ENCODE measurements around the gene ZNF76.

The ZNF76 gene

DNA sequence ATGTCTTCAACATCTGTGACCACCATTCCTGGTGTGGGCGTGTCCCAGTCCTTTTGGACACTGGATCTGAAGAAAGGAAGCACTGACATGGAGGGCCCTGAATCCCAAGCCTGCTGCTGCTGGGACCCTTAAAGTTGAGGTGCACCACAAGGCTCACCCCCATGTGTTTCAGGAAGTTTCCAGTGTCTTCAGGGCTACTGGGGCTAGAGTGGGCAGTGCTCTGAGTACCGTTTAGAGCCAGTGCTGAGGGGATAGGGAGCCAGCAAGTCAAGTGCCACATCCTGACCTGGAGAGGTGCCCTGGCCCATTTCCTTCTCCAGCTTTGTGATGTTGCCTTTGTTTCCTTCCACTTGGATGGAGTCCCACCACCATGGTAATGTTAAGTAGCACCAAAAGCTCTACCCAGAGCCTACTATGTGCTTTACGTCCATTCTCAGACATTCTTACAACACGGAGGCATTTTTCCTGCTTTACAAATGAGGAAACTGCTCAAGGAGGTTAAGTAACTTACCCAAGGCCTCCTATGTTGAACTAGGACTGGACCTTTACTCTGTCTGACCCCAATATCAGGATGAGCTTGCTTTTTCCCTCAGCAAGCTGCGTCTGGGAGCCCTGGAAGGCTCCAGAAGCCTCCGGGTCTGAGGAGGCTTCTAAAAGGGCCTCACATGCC lies 37.5 kb downstream of the ZNF76 start:
- in situ Hi-C loops (cut with MboI; ENCODE audit: low sequenced_read_pairs): loop anchor here (10.0 kb wide), 1 partner anchor 158 kb away; the partner anchor contains the start of gene FANCE

DNA sequence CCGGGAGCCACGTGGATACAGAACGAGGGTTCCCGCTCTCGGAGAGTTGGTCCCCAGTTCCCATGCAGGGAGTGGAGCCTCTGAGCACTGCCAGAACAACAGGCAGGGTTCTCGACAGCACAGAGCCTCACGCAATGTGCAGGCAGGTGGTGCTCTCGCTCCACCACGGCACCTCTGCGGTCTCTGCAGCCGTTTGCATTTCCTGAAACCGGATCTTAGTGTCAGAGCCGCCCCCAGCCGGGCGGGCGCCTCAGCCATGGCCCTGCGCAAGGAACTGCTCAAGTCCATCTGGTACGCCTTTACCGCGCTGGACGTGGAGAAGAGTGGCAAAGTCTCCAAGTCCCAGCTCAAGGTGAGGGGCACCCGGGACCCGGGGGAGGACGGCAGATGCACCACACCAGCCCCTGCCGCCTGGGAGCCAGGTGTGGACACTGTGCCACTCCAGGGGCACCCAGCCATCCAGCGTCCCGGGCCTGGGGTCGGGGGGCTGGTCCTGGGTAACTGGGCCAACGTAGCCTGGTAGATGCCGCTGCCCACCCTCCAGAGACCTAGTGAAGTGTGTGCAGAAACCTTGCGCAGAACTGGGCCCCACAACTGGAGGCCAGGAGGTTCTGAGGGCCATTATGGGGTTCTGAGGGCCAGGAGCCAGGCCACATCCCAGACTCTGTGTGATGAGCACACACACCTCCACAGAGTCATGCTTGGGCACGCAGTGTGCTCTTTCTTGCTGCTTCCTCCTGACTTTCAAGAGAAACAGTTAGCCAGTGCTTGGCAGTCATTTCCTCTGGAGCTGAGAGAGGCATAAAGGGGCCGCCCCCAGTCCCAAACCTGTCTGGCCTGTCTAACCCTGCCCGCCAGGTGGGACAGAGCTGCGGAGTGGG lies 38.3 kb downstream of the ZNF76 start, which contains the start of gene DEF6:
TSS of gene DEF6 (plus strand) at position 218 of the 881 bp plus-strand sequence. CDS start at position 257, 39 bp downstream.
- in situ Hi-C loops (cut with MboI; ENCODE audit: low sequenced_read_pairs): loop anchor here (10.0 kb wide), 1 partner anchor 157 kb away; the partner anchor contains the start of gene FANCE

DNA sequence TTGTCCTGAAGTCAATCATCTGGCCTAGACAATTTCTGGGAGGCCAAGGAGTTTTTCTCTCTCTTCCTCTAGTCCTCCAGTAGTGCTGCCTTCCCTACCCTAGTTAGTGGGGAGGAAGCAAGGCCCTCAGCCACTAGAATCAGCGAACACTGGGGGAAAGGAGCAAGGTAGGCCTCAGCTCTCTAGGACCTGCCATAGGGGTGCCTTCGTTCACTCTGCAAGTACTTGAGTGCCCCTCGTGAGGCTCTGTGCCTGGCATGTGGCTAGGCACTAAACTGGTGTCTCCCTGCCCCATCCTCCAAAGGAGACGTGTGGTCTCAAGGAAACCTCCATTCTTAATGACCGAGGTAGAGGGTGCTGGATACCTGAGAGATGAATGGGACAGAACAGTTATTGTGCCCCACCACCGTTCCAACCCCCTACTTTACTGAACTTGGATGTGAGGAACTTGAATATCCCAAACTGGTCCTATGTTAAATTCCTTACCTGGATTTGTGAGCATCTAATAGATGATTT lies 39.1 kb downstream of the ZNF76 start:
- in situ Hi-C loops (cut with MboI; ENCODE audit: low sequenced_read_pairs): loop anchor here (10.0 kb wide), 1 partner anchor 156 kb away; the partner anchor contains the start of gene FANCE

DNA sequence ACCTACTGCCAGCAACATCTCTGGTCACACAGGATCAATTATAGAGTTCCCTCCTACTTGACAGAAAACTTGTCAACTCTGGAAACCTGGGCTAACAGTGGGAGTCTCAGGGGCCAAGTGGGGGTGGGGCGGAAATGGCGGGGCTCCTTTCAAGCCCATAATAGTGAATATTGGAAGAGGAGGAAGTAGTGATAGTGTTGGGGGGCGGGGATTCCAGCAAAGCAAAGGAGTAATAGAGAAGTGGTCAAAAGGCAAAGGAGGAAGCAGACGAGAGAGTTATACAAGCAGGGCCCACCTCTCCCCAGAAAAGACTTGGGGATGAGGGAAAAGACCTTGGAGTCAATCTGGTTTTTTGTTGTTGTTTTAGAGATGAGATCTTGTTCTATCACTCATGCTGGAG lies 40.1 kb downstream of the ZNF76 start:
- in situ Hi-C loops (cut with MboI; ENCODE audit: low sequenced_read_pairs): loop anchor here (10.0 to 25.0 kb wide), 2 partner anchors 155 to 438 kb away; partner anchors contain the start of genes ARMC12 and FANCE

DNA sequence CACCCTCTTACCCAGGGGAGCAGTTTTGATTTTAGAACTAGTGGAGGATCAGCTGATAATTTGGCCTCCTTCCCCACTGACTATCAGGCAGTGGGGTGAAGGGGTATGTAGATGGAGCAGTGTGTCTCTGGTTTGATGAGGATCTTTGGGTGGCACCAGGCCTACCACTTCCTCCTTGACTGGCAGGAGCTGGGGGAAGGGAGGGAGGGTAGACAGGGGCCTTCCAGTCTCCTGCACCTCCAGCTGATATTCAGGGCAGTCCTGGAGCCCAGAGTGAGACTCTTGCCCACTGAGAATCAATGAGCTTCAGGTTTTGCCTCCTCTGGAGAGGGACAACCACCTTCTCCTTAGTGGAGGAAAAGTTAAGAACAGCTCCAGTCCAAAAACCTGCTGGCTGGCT lies 41.3 kb downstream of the ZNF76 start:
- in situ Hi-C loops (cut with MboI; ENCODE audit: low sequenced_read_pairs): loop anchor here (25.0 kb wide), 1 partner anchor 436 kb away; the partner anchor contains the start of gene ARMC12

DNA sequence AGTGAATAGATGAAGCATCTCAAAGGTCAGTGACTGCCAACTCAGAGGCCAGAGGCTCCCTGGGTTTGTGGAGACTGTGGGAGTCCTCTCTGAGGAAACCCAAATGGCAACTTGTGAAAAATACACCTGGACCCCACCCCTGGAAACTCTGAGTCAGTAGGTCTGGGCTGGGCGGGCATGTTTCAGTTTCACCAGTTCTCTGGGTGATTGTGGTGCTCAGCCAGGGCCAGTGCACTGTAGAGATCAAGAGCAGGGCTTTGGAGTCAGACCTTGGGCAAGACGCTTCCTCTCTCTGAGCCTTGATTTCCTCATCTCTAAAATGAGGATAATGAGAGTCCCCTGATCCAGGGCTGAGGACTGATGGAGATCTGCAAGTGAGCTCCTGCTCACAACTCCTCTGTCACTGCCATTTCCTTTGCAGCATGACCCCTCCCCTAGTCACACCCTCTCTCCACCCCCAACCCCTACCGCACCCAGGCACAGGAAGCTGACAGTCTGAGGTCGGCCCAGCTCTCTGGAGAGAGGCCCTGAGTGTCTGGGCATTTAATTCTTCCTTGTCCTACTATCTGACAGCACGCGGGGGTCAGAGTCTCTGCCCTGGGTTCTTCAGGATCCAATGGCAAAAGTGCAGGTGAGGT lies 43.2 kb downstream of the ZNF76 start:
- in situ Hi-C loops (cut with MboI; ENCODE audit: low sequenced_read_pairs): loop anchor here (25.0 kb wide), 1 partner anchor 435 kb away; the partner anchor contains the start of gene ARMC12

DNA sequence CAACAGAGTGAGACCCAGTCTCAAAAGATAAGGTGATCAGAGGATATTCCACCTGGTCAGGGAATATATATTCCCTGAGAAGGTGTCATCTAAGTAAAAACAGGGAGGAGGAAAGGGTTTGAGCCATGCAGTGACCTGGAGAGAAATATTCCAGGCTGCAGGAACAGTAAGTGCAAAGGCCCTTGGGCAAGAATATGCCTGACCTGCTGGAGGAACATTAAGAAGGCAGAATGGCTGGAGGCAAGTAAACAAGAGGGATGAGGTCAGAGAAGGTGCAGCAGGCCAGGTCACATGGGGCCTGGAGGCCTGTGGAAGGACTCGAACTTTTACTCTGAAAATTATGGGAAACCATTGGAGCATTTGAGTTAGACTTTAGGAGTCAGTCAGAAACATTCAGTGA lies 44.8 kb downstream of the ZNF76 start:
- in situ Hi-C loops (cut with MboI; ENCODE audit: low sequenced_read_pairs): loop anchor here (25.0 kb wide), 1 partner anchor 433 kb away; the partner anchor contains the start of gene ARMC12

DNA sequence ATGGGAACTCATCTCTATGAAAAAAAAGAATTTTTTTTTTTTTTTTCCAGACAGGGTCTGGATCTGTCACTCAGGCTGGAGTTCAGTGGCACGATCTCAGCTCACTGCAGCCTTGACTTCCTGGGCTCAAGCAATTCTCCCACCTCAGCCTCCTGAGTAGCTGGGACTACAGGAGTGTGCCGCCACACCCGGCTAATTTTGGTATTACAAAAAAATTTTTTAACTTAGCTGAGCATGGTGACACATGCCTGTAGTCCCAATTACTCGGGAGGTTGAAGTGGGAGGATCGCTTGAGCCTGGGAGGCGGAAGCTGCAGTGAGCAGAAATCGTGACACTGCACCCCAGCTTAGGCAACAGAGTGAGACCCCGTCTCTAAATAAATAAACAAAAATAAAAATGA lies 45.6 kb downstream of the ZNF76 start:
- in situ Hi-C loops (cut with MboI; ENCODE audit: low sequenced_read_pairs): loop anchor here (25.0 kb wide), 1 partner anchor 432 kb away; the partner anchor contains the start of gene ARMC12

DNA sequence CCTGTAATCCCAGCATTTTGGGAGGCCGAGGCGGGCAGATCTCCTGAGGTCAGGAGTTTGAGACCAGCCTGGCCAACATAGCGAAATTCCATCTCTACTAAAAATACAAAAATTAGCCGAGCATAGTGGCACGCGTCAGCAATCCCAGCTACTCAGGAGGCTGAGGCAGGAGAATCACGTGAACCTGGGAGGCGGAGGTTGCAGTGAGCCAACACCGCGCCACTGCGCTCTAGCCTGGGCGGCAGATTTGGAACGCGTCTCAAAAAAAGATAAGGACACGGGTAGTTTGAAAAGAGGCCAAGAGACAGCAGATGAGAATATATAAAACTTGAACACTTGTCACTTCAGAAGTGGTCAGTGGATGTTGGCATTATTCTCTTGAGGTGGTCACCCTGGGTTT lies 47.6 kb downstream of the ZNF76 start:
- in situ Hi-C loops (cut with MboI; ENCODE audit: low sequenced_read_pairs): loop anchor here (25.0 kb wide), 1 partner anchor 430 kb away; the partner anchor contains the start of gene ARMC12

DNA sequence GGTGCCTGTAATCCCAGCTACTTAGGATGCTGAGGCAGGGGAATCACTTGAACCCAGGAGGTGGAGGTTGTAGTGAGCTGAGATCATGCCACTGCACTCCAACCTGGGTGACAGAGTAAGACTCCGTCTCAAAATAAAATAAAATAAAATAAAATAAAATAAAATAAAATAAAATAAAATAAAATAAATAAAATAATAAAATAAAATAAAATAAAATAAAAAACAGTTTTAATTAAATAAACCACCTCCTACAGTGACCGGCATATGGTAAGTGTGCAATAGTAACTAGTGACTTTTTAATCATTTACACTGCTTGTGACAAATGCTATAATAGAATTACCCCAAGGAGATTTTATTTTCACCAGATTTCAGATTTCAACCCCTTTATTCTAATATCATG lies 49.0 kb downstream of the ZNF76 start:
- in situ Hi-C loops (cut with MboI; ENCODE audit: low sequenced_read_pairs): loop anchor here (25.0 kb wide), 1 partner anchor 429 kb away; the partner anchor contains the start of gene ARMC12

DNA sequence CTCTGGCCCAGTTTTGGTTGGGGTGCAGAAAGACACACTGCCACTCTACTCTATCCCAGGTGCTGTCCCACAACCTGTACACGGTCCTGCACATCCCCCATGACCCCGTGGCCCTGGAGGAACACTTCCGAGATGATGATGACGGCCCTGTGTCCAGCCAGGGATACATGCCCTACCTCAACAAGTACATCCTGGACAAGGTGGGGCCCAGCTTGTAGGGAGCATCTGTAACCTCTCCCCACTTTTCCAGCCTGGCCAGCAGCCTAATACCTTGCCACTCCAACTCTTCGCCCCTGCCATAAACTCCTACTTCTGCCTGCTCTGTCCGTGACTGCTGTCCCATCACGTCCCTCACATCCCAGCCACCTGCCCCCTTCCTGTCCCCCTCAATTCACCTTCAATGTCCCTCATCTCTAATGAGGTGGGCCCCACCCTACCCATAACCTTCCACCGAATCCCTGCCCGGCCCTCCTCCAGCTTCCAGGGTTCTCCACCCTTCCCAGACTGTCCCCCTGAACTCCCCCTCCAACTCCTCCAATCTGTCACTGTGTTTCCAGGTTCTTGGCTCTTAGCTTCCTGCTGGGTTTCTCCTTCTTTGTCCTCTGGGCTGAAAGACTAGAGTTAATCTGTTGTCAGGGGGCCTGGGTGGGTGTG lies 50.2 kb downstream of the ZNF76 start:
- in situ Hi-C loops (cut with MboI; ENCODE audit: low sequenced_read_pairs): loop anchor here (25.0 kb wide), 1 partner anchor 428 kb away; the partner anchor contains the start of gene ARMC12

DNA sequence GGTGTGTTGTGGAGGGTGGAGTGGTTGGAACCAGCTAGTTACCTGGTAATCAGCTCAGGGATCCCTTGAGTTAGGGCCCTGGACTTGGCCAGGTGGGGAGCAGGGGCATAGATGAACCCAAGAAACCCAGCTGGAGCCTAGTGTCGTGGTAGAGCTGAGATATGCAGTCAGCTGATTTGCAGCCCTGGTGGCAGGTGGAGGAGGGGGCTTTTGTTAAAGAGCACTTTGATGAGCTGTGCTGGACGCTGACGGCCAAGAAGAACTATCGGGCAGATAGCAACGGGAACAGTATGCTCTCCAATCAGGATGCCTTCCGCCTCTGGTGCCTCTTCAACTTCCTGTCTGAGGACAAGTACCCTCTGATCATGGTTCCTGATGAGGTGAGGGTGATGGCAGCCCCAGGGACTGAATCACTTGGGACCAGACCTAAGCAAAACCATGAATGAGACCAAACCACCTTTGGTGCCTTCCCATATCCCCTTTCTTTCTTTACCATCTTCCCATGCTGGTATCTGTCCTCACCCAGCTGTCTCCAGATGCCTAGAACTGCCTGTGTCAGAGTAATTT lies 50.8 kb downstream of the ZNF76 start:
- in situ Hi-C loops (cut with MboI; ENCODE audit: low sequenced_read_pairs): loop anchor here (25.0 kb wide), 1 partner anchor 427 kb away; the partner anchor contains the start of gene ARMC12

DNA sequence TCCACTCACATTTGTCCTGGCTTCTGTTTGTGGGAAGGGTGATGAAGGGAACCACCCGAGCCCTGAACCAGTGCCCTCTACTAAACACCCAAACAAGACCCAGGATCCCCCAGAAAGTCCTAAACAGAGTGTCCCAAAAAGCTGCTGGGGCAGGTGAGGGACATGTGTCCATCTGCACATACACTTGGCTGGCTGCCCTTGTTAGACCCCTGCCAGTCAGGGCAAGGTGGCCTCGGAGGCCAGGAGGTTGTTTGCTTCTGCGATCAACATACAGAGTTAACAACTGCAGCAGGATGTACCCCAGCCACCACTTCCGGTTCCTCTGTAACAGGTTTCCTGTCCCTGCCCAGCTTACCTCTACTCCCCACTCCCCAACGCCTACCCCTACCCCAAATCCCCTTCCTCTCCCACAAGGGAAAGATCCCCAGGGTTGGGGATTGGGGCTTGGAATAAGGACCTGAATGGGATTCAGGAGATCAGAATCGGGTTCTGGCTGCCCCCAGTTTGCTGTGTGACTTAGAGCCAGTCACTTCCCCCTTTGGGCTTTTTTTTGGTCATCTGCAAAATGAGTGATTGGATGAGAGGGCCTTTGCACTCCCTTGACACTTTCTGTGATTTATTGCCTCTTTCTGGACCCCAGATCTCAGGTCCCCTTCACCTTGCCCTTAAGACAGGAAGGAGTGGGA lies 52.0 kb downstream of the ZNF76 start:
- in situ Hi-C loops (cut with MboI; ENCODE audit: low sequenced_read_pairs): loop anchor here (25.0 kb wide), 1 partner anchor 426 kb away; the partner anchor contains the start of gene ARMC12

DNA sequence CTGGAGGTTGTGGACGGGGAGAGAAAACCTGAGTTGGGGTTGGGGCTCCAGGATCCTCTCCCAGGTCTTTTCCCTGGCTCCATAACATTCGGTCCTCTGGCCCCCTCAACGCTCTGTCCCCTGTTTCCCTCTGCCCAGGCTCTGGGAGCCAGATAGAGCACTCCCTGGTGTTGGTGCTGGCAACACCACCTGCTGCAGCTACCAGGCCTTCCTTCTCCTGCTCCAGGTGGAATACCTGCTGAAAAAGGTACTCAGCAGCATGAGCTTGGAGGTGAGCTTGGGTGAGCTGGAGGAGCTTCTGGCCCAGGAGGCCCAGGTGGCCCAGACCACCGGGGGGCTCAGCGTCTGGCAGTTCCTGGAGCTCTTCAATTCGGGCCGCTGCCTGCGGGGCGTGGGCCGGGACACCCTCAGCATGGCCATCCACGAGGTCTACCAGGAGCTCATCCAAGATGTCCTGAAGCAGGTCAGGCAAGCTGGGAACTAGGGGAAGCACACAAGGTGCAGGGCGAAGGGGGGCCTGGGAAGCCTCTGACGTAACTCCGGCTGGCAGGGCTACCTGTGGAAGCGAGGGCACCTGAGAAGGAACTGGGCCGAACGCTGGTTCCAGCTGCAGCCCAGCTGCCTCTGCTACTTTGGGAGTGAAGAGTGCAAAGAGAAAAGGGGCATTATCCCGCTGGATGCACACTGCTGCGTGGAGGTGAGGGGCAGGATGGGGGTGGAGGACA lies 52.7 kb downstream of the ZNF76 start:
- in situ Hi-C loops (cut with MboI; ENCODE audit: low sequenced_read_pairs): loop anchor here (25.0 kb wide), 1 partner anchor 425 kb away; the partner anchor contains the start of gene ARMC12

DNA sequence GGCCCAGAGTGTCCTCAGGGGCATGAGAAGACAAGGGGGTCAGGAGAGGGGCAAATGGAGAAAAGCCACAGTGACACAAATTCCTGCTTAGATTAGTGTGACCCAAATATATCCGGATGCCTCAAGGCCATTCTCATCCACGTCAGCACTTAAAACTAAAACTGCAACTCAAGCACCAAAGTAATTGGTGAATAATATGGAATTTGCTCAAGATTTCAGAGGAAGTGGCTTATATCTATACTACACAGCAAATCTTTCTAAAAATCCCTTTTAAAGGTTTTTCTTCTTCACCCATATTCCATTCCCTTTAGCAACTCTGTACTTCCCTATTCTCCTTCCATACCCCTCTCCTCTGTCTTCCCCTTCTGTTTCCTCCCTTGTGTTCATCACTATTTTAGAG lies 53.3 kb downstream of the ZNF76 start:
- in situ Hi-C loops (cut with MboI; ENCODE audit: low sequenced_read_pairs): loop anchor here (25.0 kb wide), 1 partner anchor 424 kb away; the partner anchor contains the start of gene ARMC12

DNA sequence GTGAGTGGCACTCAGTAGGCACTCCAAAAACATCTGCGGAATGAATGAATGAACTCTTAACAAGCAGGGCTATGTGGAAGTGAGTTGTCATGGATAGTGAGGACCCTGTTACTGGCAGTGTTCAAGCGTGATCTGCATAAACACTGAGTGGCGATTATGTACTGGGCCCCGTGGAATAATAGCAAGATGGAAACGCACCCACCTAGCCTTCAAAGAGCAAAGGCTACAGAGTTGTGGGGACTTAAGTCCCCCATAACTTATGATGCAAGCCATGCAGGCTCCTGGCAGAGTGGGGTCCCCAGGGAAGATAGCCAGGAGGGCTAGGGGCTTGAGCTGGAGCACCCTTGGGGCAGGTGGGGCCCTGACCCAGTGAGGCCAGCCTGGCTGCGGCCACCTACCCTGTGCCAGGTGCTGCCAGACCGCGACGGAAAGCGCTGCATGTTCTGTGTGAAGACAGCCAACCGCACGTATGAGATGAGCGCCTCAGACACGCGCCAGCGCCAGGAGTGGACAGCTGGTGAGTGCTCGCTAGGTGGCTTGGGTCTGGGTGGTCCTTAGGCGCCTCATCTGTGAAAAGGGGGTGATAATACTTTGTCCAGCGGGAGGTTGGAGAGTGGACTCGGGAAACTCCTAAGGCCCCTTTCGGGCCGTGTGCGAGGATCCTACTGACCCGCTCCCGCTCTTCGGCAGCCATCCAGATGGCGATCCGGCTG lies 58.1 kb downstream of the ZNF76 start:
- in situ Hi-C loops (cut with MboI; ENCODE audit: low sequenced_read_pairs): loop anchor here (25.0 kb wide), 1 partner anchor 420 kb away; the partner anchor contains the start of gene ARMC12

Measured in HL-60/S4 treated with phorbol 12-myristate 13-acetate at 8.2 ng/mL for 4 days and 3 days (cell line).